ENCODE results near the gene ANKRD65. TPM values are rescaled to one million over a fixed set of nuclear protein-coding genes. Genes with fewer than 3 reads are reported as not detected.
"Not testable (repeated sequence)": the region's sequence is repeated elsewhere in the genome, so short reads cannot be mapped to it uniquely, and the experiment has no call there.

Gene ANKRD65
- total RNA-seq, 1 experiment from 2014 or later = not detected

GRCh38 chr1:1371364-1371745, 49.7 kb downstream of the ANKRD65 start:
- DNase-seq = no peak
- H3K9me3 Mint-ChIP-seq (ENCODE audit: low read depth, unreplicated experiment) = no peaks in the 10 kb centered on the region
- no peaks in the 10 kb centered on the region for H3K27me3 Mint-ChIP-seq (ENCODE audit: unreplicated experiment)
- peaks cover 24% of the 10 kb centered on the region for H3K36me3 Mint-ChIP-seq (ENCODE audit: insufficient read depth, unreplicated experiment)
- intact Hi-C loops (cut with micrococcal nuclease; ENCODE audit: unreplicated experiment) = no loop called here
- no peaks in the 10 kb centered on the region for H3K4me1 Mint-ChIP-seq (ENCODE audit: low read depth, unreplicated experiment)
- H3K4me3 Mint-ChIP-seq (ENCODE audit: low read depth, unreplicated experiment) = no peak overlapping the region
- CTCF ChIA-PET = no interaction called here
- TF ChIP-seq CTCF (IDR thresholded peaks at IDR 0.05; ENCODE audit: unreplicated experiment) = no peak
- no peak overlapping the region for H3K27ac Mint-ChIP-seq (ENCODE audit: unreplicated experiment)
- BruUV-seq (replicated peaks) = no TSS peak

- Mint-ChIP-seq H3K27me3 (ENCODE audit: unreplicated experiment) (no peaks in the 10 kb centered on the region), H3K36me3 (ENCODE audit: insufficient read depth, unreplicated experiment) (peaks cover 24% of the 10 kb centered on the region)
Measured at GRCh38 chr1:1370771-1371300, 50.2 kb downstream of the ANKRD65 start.

GRCh38 chr1:1370094-1370493, 51.0 kb downstream of the ANKRD65 start:
- H3K9me3 Mint-ChIP-seq (ENCODE audit: low read depth, unreplicated experiment); BruUV-seq (replicated peaks); intact Hi-C loops (cut with micrococcal nuclease; ENCODE audit: unreplicated experiment); H3K27me3 Mint-ChIP-seq (ENCODE audit: unreplicated experiment); DNase-seq; CTCF ChIA-PET; H3K4me1 Mint-ChIP-seq (ENCODE audit: low read depth, unreplicated experiment); H3K27ac Mint-ChIP-seq (ENCODE audit: unreplicated experiment); H3K4me3 Mint-ChIP-seq (ENCODE audit: low read depth, unreplicated experiment): not testable (repeated sequence)
- peaks cover 19% of the 10 kb centered on the region for H3K36me3 Mint-ChIP-seq (ENCODE audit: insufficient read depth, unreplicated experiment)

More at GRCh38 chr1:1370771-1371300, 50.2 kb downstream of the ANKRD65 start:
- DNase-seq = no peak
- no peak overlapping the region for H3K4me3 Mint-ChIP-seq (ENCODE audit: low read depth, unreplicated experiment)
- H3K4me1 Mint-ChIP-seq (ENCODE audit: low read depth, unreplicated experiment) = no peaks in the 10 kb centered on the region
- H3K9me3 Mint-ChIP-seq (ENCODE audit: low read depth, unreplicated experiment) = no peaks in the 10 kb centered on the region
- no peak for TF ChIP-seq CTCF (IDR thresholded peaks at IDR 0.05; ENCODE audit: unreplicated experiment)
- no TSS peak for BruUV-seq (replicated peaks)
- intact Hi-C loops (cut with micrococcal nuclease; ENCODE audit: unreplicated experiment) = no loop called here
- H3K27ac Mint-ChIP-seq (ENCODE audit: unreplicated experiment) = no peak overlapping the region
- CTCF ChIA-PET = no interaction called here

Other genes with a start within 250 kb of the ANKRD65 start
- 2.4 and 3.5 TPM in 2 replicates for gene TTLL10, start 247.4 kb downstream of the ANKRD65 start, total RNA-seq (2022)
- 0.66 TPM in 1 of 2 replicates, not detected in the other for gene TNFRSF18, start 214.7 kb downstream of the ANKRD65 start, total RNA-seq (2022)
- not detected in 2 replicates for gene TNFRSF4, start 207.1 kb downstream of the ANKRD65 start, total RNA-seq (2022)
- 128 and 161 TPM in 2 replicates for gene SDF4, start 189.3 kb downstream of the ANKRD65 start, total RNA-seq (2022)
- gene B3GALT6, start 189.0 kb downstream of the ANKRD65 start, total RNA-seq (2022) = 23.4 and 25.9 TPM in 2 replicates
- gene C1QTNF12, start 174.6 kb downstream of the ANKRD65 start, total RNA-seq (2022) = 2.0 and 4.2 TPM in 2 replicates
- gene UBE2J2, start 147.4 kb downstream of the ANKRD65 start, total RNA-seq (2022) = 45.6 and 50.0 TPM in 2 replicates
- gene SCNN1D, start 140.8 kb downstream of the ANKRD65 start, total RNA-seq (2022) = 2.5 and 4.1 TPM in 2 replicates
- gene ACAP3, start 113.3 kb downstream of the ANKRD65 start, total RNA-seq (2022) = 41.1 and 48.3 TPM in 2 replicates
- 22.7 and 24.7 TPM in 2 replicates for gene PUSL1, start 112.7 kb downstream of the ANKRD65 start, total RNA-seq (2022)
- gene INTS11, start 96.6 kb downstream of the ANKRD65 start, total RNA-seq (2022) = 110 and 117 TPM in 2 replicates
- gene CPTP, start 96.5 kb downstream of the ANKRD65 start, total RNA-seq (2022) = 20.1 and 23.7 TPM in 2 replicates
- gene TAS1R3, start 90.0 kb downstream of the ANKRD65 start, total RNA-seq (2022) = 0.24 and 0.42 TPM in 2 replicates
- 83.9 and 90.9 TPM in 2 replicates for gene DVL1, start 71.9 kb downstream of the ANKRD65 start, total RNA-seq (2022)
- gene MXRA8, start 62.7 kb downstream of the ANKRD65 start, total RNA-seq (2022) = not detected in 2 replicates
- gene AURKAIP1, start 46.1 kb downstream of the ANKRD65 start, total RNA-seq (2022) = 98.9 and 107 TPM in 2 replicates
- 166 and 172 TPM in 2 replicates for gene CCNL2, start 21.9 kb downstream of the ANKRD65 start, total RNA-seq (2022)
- 81.2 and 99.1 TPM in 2 replicates for gene MRPL20, start 14.0 kb downstream of the ANKRD65 start, total RNA-seq (2022)
- gene VWA1, start 14.4 kb upstream of the ANKRD65 start, total RNA-seq (2022) = 78.7 and 78.9 TPM in 2 replicates
- 0.29 and 0.45 TPM in 2 replicates for gene ATAD3C, start 28.4 kb upstream of the ANKRD65 start, total RNA-seq (2022)
- 46.3 and 56.4 TPM in 2 replicates for gene ATAD3B, start 50.5 kb upstream of the ANKRD65 start, total RNA-seq (2022)
- gene ATAD3A, start 90.9 kb upstream of the ANKRD65 start, total RNA-seq (2022) = 46.2 and 54.4 TPM in 2 replicates
- gene TMEM240, start 119.3 kb upstream of the ANKRD65 start, total RNA-seq (2022) = 5.0 and 5.1 TPM in 2 replicates
- gene SSU72, start 153.6 kb upstream of the ANKRD65 start, total RNA-seq (2022) = 105 and 117 TPM in 2 replicates
- gene FNDC10, start 178.9 kb upstream of the ANKRD65 start, total RNA-seq (2022) = 3.5 and 4.7 TPM in 2 replicates
- 50.0 and 50.3 TPM in 2 replicates for gene MIB2, start 194.2 kb upstream of the ANKRD65 start, total RNA-seq (2022)
- 1.6 and 1.9 TPM in 2 replicates for gene MMP23B, start 210.9 kb upstream of the ANKRD65 start, total RNA-seq (2022)
- 24.2 and 24.9 TPM in 2 replicates for gene CDK11B, start 237.7 kb upstream of the ANKRD65 start, total RNA-seq (2022)